ENCODE data around the gene RB1.
"Not testable (repeated sequence)": the region's sequence is repeated elsewhere in the genome, so short reads cannot be mapped to it uniquely, and the experiment has no call there.

DNA sequence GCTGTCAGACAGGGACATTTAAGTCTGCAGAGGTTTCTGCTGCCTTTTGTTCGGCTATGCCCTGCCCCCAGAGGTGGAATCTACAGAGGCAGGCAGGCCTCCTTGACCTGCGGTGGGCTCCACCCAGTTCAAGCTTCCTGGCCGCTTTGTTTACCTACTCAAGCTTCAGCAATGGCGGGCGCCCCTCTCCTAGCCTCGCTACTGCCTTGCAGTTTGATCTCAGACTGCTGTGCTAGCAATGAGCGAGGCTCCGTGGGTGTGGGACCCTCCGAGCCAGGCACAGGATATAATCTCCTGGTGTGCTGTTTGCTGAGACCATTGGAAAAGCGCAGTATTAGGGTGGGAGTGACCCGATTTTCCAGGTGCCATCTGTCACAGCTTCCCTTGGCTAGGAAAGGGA is 35.6 kb downstream of the RB1 start:
- TF ChIP-seq, protein P1, sequence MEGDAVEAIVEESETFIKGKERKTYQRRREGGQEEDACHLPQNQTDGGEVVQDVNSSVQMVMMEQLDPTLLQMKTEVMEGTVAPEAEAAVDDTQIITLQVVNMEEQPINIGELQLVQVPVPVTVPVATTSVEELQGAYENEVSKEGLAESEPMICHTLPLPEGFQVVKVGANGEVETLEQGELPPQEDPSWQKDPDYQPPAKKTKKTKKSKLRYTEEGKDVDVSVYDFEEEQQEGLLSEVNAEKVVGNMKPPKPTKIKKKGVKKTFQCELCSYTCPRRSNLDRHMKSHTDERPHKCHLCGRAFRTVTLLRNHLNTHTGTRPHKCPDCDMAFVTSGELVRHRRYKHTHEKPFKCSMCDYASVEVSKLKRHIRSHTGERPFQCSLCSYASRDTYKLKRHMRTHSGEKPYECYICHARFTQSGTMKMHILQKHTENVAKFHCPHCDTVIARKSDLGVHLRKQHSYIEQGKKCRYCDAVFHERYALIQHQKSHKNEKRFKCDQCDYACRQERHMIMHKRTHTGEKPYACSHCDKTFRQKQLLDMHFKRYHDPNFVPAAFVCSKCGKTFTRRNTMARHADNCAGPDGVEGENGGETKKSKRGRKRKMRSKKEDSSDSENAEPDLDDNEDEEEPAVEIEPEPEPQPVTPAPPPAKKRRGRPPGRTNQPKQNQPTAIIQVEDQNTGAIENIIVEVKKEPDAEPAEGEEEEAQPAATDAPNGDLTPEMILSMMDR (IDR thresholded peaks at IDR 0.05; ENCODE audit: low read length): not testable (repeated sequence)
- not testable (repeated sequence) for TF ChIP-seq EZH2 (IDR thresholded peaks at IDR 0.05; ENCODE audit: borderline replicate concordance, low read length)
